Dendritic cell treated with granulocyte-macrophage colony-stimulating factor and Interleukin-4, amounts not matched to agents 40 ng/mL and 50 ng/mL, for 4 days (primary cell): ENCODE results near the gene ZDHHC9.

Experiments
- H3K27ac Mint-ChIP-seq: one replicate; pipeline ENCODE4 v1.8.0; 2022; ENCODE audit warnings: mild to moderate bottlenecking, mixed read lengths
- H3K27me3 Mint-ChIP-seq: one replicate; pipeline ENCODE4 v1.8.0; 2022; ENCODE audit warnings: mild to moderate bottlenecking, mixed read lengths
- H3K36me3 Mint-ChIP-seq: one replicate; pipeline ENCODE4 v1.8.0; 2022; ENCODE audit warnings: low read depth, mixed read lengths
- H3K4me1 Mint-ChIP-seq: one replicate; pipeline ENCODE4 v1.8.0; 2022; ENCODE audit warnings: low read depth, mixed read lengths
- H3K4me3 Mint-ChIP-seq: one replicate; pipeline ENCODE4 v1.8.0; 2022; ENCODE audit warnings: mild to moderate bottlenecking, moderate library complexity, mixed read lengths
- H3K9me3 Mint-ChIP-seq: one replicate; pipeline ENCODE4 v1.8.0; 2022; ENCODE audit warnings: mixed read lengths
- intact Hi-C: fragments of 100-400 bp; cut with micrococcal nuclease; formaldehyde crosslinking; loops from one replicate; pipeline ENCODE4 v1.15.0; 2022

ZDHHC9 gene

GRCh38 chrX:129759576-129760061 is 84.1 kb downstream of the ZDHHC9 start:
- Mint-ChIP-seq H3K36me3 (no peaks in the 10 kb centered on the region), H3K4me1 (peaks cover 76% of the 10 kb centered on the region)
- intact Hi-C loops: loop anchor here (2.0 to 5.0 kb wide), 3 partner anchors 13 to 63 kb away; no protein-coding TSS in a partner anchor

GRCh38 chrX:129755779-129756650 is 87.7 kb downstream of the ZDHHC9 start:
- peak overlapping the region; percentile 55 for H3K4me3 Mint-ChIP-seq
- no peaks in the 10 kb centered on the region for H3K9me3 Mint-ChIP-seq
- no peaks in the 10 kb centered on the region for H3K27me3 Mint-ChIP-seq
- H3K4me1 Mint-ChIP-seq: peaks cover 88% of the 10 kb centered on the region
- intact Hi-C loops: loop anchor here (5.0 kb wide), 1 partner anchor 66 kb away; no protein-coding TSS in a partner anchor
- H3K27ac Mint-ChIP-seq: peak overlapping the region; percentile 88
- no peaks in the 10 kb centered on the region for H3K36me3 Mint-ChIP-seq

More at GRCh38 chrX:129759576-129760061, 84.1 kb downstream of the ZDHHC9 start:
- H3K4me3 Mint-ChIP-seq: peak overlapping the region; percentile 23
- H3K27me3 Mint-ChIP-seq: no peaks in the 10 kb centered on the region
- H3K27ac Mint-ChIP-seq: peak overlapping the region; percentile 96
- no peaks in the 10 kb centered on the region for H3K9me3 Mint-ChIP-seq

DNA sequence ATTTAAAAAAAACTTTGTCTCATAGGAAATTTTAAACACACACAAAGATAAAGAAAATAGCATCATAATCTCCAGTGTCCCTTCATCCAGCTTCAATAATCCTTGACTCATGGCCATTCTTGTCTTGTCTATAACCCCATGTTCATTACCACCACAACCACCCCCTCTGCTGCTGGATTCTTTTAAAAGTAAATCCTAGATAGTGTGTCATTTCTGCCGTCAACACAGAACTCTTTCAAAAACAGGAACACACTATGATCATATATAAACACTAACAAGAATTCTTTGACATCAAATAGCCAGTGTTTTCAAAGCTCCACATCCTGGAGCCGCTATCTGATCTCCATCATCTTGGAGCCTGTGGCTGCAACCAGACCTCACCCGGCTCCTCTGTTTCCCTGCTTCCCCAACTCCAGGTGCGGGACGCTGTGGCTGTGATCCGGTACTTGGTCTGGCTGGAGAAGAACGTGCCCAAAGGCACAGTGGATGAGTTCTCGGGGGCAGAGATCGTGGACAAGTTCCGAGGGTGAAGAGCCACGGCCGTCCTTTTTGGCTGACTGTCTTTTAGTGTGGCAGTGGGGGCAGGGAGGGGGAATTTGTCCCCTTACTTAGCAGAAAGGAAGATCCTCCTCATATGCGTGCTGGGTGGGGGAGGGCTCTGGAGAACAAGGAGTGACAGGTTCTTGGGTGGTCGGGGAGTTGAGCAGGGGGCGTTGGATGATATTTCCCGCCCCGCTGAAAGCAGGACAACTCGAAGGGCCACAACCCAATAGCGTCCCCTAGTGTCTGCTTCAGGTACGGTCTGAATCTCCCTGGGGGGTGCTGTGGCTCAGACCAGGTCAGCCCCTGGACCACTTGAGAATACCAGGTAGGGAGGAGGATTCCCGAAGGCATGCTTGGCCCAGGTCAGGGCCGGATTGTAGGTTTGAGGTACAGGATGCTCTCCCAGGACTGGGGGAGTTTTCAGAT is 89.3 kb downstream of the ZDHHC9 start:
- intact Hi-C loops: loop anchor here (1.0 to 5.0 kb wide), 4 partner anchors 27 to 147 kb away; no protein-coding TSS in a partner anchor
- H3K27ac Mint-ChIP-seq: peak overlapping the region; percentile 88

More for the DNA sequence above, 89.3 kb downstream of the ZDHHC9 start:
- Mint-ChIP-seq H3K9me3 (no peaks in the 10 kb centered on the region), H3K4me3 (peak overlapping the region; percentile 67), H3K27me3 (no peaks in the 10 kb centered on the region), H3K4me1 (peaks cover 82% of the 10 kb centered on the region), H3K36me3 (no peaks in the 10 kb centered on the region)
